GM18519 (cell line): ENCODE data around the gene ZNF768.
"Not testable (repeated sequence)": the region's sequence is repeated elsewhere in the genome, so short reads cannot be mapped to it uniquely, and the experiment has no call there.

Experiments used
- ATAC-seq: cut with Tn5 transposase; IDR thresholded peaks from one replicate; pipeline ENCODE4 v1.9.1; 2021; ENCODE audit warnings: mild to moderate bottlenecking, moderate library complexity; ENCODE audit not compliant: unreplicated experiment, low FRiP score

ZNF768 gene

DNA sequence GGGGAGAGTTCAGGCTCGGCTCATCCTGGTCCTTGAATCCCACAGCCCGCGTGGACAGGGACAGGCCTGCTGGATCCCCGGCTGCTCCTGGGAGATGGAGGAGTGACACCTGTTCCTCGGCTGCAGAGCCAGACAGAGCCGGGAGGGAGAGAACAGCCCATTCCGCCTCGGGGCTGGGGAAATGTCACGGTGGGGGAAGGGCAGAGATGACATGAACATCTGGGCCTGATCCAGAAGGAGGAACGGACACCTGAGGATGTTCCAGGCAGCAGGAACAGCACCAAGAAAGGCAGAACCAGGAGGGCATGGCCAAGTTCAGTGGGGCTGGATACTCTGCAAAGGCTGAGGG, 29.7 kb upstream of the ZNF768 start:
- no peak for ATAC-seq

DNA sequence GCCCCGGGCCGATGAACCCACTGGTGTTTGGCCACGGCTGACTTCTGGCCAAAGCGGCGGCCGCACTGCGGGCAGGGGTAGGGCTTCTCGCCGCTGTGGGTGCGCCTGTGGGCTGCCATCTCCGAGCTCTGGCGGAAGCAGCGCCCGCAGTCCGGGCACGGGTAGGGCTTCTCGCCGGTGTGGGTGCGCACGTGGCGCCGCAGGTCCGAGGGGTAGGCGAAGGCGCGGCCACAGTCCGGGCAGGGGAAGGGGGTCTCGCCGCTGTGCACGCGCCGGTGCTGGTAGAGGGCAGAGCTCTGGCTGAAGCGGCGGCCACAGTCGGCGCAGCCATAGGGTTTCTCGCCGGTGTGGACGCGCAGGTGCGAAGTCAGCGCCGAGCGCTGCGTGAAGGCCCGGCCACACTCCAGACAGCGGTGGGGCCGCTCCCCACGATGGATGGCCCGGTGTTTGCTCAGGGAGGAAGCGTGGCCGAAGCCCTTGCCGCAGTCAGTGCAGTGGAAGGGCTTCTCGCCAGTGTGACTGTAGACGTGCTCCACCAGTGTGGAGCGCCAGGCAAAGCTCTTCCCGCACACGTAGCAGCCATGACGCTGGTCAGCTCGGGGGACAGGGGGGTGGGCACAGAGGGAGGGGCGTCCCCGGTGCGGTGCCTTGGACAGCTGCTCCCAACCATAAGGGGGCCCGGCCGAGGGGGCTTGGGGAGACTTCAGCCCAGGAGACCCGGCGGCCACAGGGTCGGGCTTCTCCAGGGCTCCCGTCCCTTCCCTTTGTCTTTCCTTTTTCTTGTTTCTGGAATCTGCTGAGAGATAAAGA, 29.2 kb upstream of the ZNF768 start:
- no peak for ATAC-seq

GRCh38 chr16:30554557-30555314, 28.4 kb upstream of the ZNF768 start:
- ATAC-seq, result no peak

GRCh38 chr16:30553393-30553899, 27.1 kb upstream of the ZNF768 start:
- ATAC-seq, result no peak

GRCh38 chr16:30552956-30553355, 26.6 kb upstream of the ZNF768 start:
- ATAC-seq, result no peak

- no peak for ATAC-seq
Observed at GRCh38 chr16:30551781-30552180, 25.4 kb upstream of the ZNF768 start.

- no peak for ATAC-seq
Observed at GRCh38 chr16:30548416-30549253, 22.3 kb upstream of the ZNF768 start.

- ATAC-seq, result no peak
Observed at GRCh38 chr16:30546115-30546514, 19.7 kb upstream of the ZNF768 start.

DNA sequence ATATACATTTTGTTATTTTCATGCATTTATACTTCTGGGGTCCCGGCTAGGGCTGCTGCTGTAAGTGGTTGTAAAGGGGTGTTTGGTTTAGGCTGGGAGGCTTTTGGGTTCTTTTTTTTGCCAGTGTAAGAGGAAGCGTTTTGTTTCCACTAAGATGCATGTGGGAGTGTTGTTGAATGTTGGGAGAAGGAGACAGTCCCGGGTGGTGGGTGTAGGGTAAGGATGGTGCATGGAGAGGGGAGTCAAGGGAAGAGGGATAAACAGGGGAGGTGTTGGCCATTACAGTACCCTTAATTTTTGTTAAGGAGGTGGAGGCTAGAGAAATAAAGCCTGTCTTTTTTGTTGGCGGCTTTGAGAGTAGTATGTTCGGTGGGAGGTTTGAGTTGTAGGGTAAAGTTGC, 16.7 kb upstream of the ZNF768 start:
- no peak for ATAC-seq

- ATAC-seq, result no peak
Observed at GRCh38 chr16:30541502-30542329, 15.3 kb upstream of the ZNF768 start.

DNA sequence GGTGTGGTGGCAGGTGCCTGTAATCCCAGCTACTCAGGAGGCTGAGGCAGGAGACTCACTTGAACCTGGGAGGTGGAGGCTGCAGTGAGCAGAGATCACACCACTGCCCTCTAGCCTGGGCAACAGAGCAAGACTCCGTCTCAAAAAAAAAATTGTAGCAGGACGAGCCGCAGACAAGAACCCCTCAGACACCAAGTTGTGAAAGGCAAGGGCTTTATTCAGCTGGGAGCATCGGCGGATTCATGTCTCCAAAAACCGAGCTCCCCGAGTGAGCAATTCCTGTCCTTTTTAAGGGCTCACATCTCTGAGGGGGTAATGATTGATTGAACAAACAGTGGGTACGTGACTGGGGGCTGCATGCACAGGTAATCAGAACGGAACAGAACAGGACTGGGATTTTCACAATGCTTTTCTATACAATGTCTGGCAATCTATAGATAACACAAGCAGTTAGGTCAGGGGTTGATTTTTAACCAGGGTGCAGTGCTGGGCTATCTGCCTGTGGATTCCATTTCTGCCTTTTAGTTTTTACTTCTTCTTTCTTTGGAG, 14.6 kb upstream of the ZNF768 start:
- not testable (repeated sequence) for ATAC-seq

GRCh38 chr16:30539986-30540526, 13.7 kb upstream of the ZNF768 start:
- ATAC-seq, result not testable (repeated sequence)

GRCh38 chr16:30539000-30539964, 12.9 kb upstream of the ZNF768 start:
- no peak for ATAC-seq

DNA sequence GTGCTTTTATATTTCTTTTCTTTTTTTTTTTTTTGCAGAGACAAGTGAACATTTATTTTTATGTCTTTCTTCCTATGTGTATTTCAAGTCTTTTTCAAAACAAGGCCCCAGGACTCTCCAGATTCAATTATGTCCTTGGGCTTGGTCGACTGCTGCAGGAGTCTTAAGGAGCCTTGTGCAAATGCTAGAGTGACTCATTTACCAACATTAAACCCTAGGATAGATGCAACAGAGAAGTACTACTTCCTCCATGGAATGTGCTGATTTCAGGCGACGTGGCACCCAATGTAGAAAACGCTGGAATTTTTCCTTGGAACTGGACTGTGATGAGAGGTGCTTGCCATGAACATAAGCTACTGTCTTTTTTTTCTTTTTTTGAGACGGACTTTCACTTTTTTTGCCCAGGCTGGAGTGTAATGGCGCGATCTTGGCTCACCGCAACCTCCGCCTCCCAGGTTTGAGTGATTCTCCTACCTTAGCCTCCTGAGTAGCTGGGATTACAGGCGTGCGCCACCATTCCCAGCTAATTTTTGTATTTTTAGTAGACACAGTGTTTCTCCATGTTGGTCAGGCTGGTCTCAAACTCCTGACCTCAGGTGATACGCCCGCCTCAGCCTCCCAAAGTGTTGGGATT, 10.1 kb upstream of the ZNF768 start:
- not testable (repeated sequence) for ATAC-seq

DNA sequence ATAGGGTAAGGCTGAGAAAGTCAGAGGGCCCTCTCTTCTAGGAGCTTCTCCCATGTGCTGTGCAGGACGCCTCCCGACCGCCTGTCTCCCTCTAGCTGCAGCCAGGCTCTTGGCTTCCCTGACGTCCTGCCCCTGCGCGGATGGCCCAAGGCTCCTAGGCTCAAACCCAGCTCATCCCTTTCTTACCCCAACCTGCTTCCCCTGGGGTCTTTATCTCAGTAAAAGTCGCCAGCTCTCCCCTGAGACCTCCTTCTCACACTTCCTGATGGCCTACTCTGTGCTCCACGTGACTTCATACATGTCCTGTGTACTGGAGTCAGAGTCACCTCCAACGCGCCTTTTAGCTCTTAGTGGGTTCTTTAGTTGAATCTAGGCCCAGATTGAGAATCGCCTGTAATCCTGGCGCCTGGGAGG, 9.4 kb upstream of the ZNF768 start:
- ATAC-seq, result no peak

- ATAC-seq, result no peak
Observed at GRCh38 chr16:30535106-30535776, 8.9 kb upstream of the ZNF768 start.

- no peak for ATAC-seq
Observed at GRCh38 chr16:30534368-30535105, 8.2 kb upstream of the ZNF768 start, which contains the start of gene ZNF747. TSS of gene ZNF747 (minus strand) at chr16:30534858. CDS start at chr16:30534679, 179 bp downstream.
